T-cell (primary cell): ENCODE results near the gene GABRG3. TPM values are rescaled to one million over a fixed set of nuclear protein-coding genes. Genes with fewer than 3 reads are reported as not detected.

ENCODE experiments used
- ATAC-seq, 4 experiments: fragments of 200-7000 bp in 3 of 4; fragments of 150-1000 bp in 1 of 4; cut with Tn5 transposase; replicated peaks in 1 of 4; 1 replicate in 3 of 4; 2 replicates in 1 of 4; pipeline ENCODE4 v1.10.0; 2021; ENCODE audit warnings: moderate library complexity in 3 of 4, mild to moderate bottlenecking in 2 of 4, moderate number of reproducible peaks in 1 of 4
- CTCF ChIA-PET, 2 donors: fragments of 300-600 bp; sonication (Branson Sonifier 250); formaldehyde crosslinking; loops; one replicate each; lab custom pipeline; 2022; ENCODE audit warnings: antibody characterized with exemption in 2 of 2; lab: Charles Lee
- POLR2A ChIA-PET, 2 donors: fragments of 300-600 bp; sonication (Branson Sonifier 250); formaldehyde crosslinking; loops; one replicate each; lab custom pipeline; 2022; ENCODE audit warnings: antibody characterized with exemption in 2 of 2; lab: Charles Lee
- DNase-seq, 35 experiments: peaks; one replicate each; pipeline versions ENCODE4 v3.0.0 to v3.0.0-alpha.2; 2013 to 2023
- H3K27ac ChIP-seq: one replicate; pipeline ENCODE4 v1.5.1; 2013; ENCODE audit warnings: low read length
- H3K27me3 ChIP-seq, 2 experiments: replicated peaks in 1 of 2; 1 replicate in 1 of 2; 2 replicates in 1 of 2; pipeline versions ENCODE4 v1.6.1 to v1.7.0; 2013; ENCODE audit warnings: low read length in 1 of 2, mixed read lengths in 1 of 2; ENCODE audit not compliant: control insufficient read depth in 2 of 2, insufficient read depth in 2 of 2; ENCODE audit errors: extremely low read depth in 1 of 2
- H3K36me3 ChIP-seq, 2 donors: 1 replicate in 1 of 2; 2 replicates in 1 of 2; pipeline versions ENCODE4 v1.6.1 to v1.7.0; 2013; ENCODE audit warnings: low read length in 1 of 2; ENCODE audit not compliant: control insufficient read depth in 2 of 2, insufficient read depth in 1 of 2; ENCODE audit errors: extremely low read depth in 1 of 2
- H3K4me1 ChIP-seq, 2 experiments: 1 replicate in 1 of 2; 2 replicates in 1 of 2; pipeline versions ENCODE4 v1.6.1 to v1.7.0; 2013; ENCODE audit warnings: low read length in 2 of 2, mixed read lengths in 1 of 2; ENCODE audit not compliant: insufficient read depth in 2 of 2, control insufficient read depth in 1 of 2; ENCODE audit errors: extremely low read depth in 1 of 2
- H3K4me3 ChIP-seq, 2 donors: 1 replicate in 1 of 2; 2 replicates in 1 of 2; pipeline versions ENCODE4 v1.5.1 to v1.7.0; 2013; ENCODE audit warnings: mild to moderate bottlenecking in 2 of 2, low read length in 1 of 2, moderate library complexity in 1 of 2; ENCODE audit not compliant: control insufficient read depth in 1 of 2; ENCODE audit errors: extremely low read depth in 1 of 2
- H3K9me3 ChIP-seq: 2 replicates; pipeline ENCODE4 v1.7.0; 2013
- H3K27ac Mint-ChIP-seq, 2 donors: one replicate each; pipeline ENCODE4 v1.8.0; 2020 to 2021; ENCODE audit warnings: mild to moderate bottlenecking in 2 of 2, mixed read lengths in 2 of 2
- H3K27me3 Mint-ChIP-seq, 2 donors: one replicate each; pipeline ENCODE4 v1.8.0; 2021 to 2022; ENCODE audit warnings: mixed read lengths in 2 of 2
- H3K36me3 Mint-ChIP-seq: one replicate; pipeline ENCODE4 v1.8.0; 2021; ENCODE audit warnings: mixed read lengths
- H3K4me1 Mint-ChIP-seq, 3 donors: one replicate each; pipeline ENCODE4 v1.8.0; 2020 to 2022; ENCODE audit warnings: mixed read lengths in 3 of 3, mild to moderate bottlenecking in 1 of 3
- H3K4me3 Mint-ChIP-seq, 3 donors: one replicate each; pipeline ENCODE4 v1.8.0; 2020 to 2022; ENCODE audit warnings: mild to moderate bottlenecking in 3 of 3, mixed read lengths in 3 of 3, moderate library complexity in 3 of 3
- H3K9me3 Mint-ChIP-seq, 3 donors: one replicate each; pipeline ENCODE4 v1.8.0; 2020 to 2022; ENCODE audit warnings: mixed read lengths in 3 of 3
- WGBS: methylation state at CpG from one replicate; pipeline ENCODE4 v1.1.5; 2013; ENCODE audit warnings: missing lambda C conversion rate; ENCODE audit not compliant: insufficient coverage; 5-methylcytosine and 5-hydroxymethylcytosine counted together
- total RNA-seq, 35 experiments: library from RNA in 6 of 35; stranded (reverse) in 6 of 35; fragments of 120-200 nt in 1 of 35; gene quantifications; one replicate each; pipeline versions ENCODE4 v1.2.1 to v1.2.4 and lab custom pipeline; 2013 to 2026

The GABRG3 gene
- total RNA-seq, 5 donors from 2014 or later (not counting 1 experiment from before 2014, with no cell fraction given) = not detected

- DNase-seq (no peak), ATAC-seq (no peak)
- Mint-ChIP-seq H3K9me3 (peaks cover 0 to 9% (median 4%) of the 10 kb centered on the region in 3 donors), H3K27me3 (no peaks in the 10 kb centered on the region), H3K4me3 (no peak overlapping the region), H3K27ac (no peak overlapping the region), H3K4me1 (no peaks in the 10 kb centered on the region), H3K36me3 (no peaks in the 10 kb centered on the region)
- Histone ChIP-seq H3K4me1 (no peaks in the 10 kb centered on the region), H3K27ac (no peak overlapping the region), H3K4me3 (no peak overlapping the region), H3K9me3 (no peaks in the 10 kb centered on the region), H3K27me3 (no peaks in the 10 kb centered on the region), H3K36me3 (no peaks in the 10 kb centered on the region)
- ChIA-PET POLR2A (no interaction called here), CTCF (no interaction called here)
- WGBS = 0% methylated on average over 2 of the region's 3 CpGs
Measured at GRCh38 chr15:27468151-27468591, 497.2 kb downstream of the GABRG3 start.

GRCh38 chr15:27473845-27474244, 502.9 kb downstream of the GABRG3 start:
- Histone ChIP-seq H3K27me3 (no peaks in the 10 kb centered on the region), H3K4me1 (no peaks in the 10 kb centered on the region), H3K36me3 (no peaks in the 10 kb centered on the region), H3K4me3 (no peak overlapping the region), H3K9me3 (no peaks in the 10 kb centered on the region), H3K27ac (no peak overlapping the region)
- WGBS = no CpG with 5 or more reads among the region's 1 CpG
- ATAC-seq (no peak), DNase-seq (no peak)
- Mint-ChIP-seq H3K4me1 (no peaks in the 10 kb centered on the region), H3K27ac (no peak overlapping the region), H3K9me3 (peaks cover 4 to 9% (median 5%) of the 10 kb centered on the region in 3 donors), H3K36me3 (no peaks in the 10 kb centered on the region), H3K4me3 (no peak overlapping the region), H3K27me3 (no peaks in the 10 kb centered on the region)
- POLR2A ChIA-PET = no interaction called here
- CTCF ChIA-PET = no interaction called here

DNA sequence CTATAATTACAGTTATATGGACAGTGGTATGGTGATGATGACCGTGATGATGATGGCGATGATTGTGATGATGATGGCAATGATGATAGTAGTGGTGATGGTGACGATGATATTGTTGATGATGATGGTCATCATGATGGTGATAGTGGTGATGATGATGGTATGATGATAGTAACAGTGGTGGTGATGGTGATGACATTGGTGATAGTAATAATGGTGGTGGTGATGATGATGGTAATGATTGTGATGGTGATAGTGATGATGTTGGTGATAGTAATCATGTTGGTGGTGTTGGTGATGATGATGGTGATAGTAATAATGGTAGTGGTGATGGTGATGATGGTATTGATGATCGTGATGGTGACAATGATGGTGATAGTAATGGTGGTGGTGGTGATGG, 504.4 kb downstream of the GABRG3 start:
- no peak for ATAC-seq
- 94% methylated on average over 4 of the region's 4 CpGs for WGBS

DNA sequence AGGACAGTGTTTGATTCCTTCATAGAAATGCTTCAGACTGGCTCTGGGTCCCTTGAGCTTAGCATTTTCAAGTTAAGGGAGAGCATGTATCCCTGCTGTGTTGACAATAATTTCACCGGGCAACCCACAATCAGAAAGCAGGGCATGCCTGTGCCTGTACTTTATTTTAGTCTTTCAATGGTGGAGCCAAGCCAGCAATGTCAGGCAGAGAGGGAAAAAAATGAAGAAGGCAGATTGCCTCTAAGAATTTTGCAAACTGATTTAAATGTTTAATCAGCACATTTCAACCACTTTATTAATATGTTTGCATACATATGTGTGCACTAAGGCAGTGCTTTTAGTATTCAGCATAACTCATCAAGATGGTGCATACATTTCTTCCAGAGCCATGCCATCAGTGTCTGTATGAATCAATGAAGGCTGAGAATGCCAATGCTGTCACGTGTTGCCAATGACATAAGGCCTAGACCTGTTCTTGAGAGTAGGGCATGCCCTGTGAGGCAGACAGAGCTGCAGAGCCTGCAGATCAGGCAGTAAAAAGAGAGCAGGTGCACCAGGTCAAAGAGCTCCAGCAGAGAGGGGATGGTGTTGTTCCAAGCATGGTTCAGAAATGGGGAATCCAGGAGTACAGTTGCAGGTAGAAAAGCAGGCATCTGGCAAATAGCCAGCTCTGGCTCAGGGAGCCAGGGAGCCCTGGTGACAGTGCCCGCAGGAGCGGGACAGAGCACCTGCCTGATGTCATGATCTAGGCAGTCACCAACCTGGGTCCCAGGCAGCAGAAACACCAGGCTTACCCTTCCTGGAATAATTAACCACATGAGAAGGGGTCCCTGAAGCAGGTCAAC, 508.5 kb downstream of the GABRG3 start:
- ChIA-PET POLR2A (interaction anchor here in 1 of 2 donors (0.6 kb wide), 1 partner anchor 228 kb away, joined by 9 read pairs; no protein-coding TSS in a partner anchor), CTCF (no interaction called here)
- no peak overlapping the region for H3K27ac ChIP-seq
- H3K4me3 ChIP-seq = no peak overlapping the region
- DNase-seq = no peak
- H3K27me3 ChIP-seq = no peaks in the 10 kb centered on the region
- Mint-ChIP-seq H3K9me3 (peaks cover 4 to 9% (median 5%) of the 10 kb centered on the region in 3 donors), H3K36me3 (no peaks in the 10 kb centered on the region), H3K4me3 (no peak overlapping the region), H3K27me3 (no peaks in the 10 kb centered on the region), H3K27ac (no peak overlapping the region), H3K4me1 (no peaks in the 10 kb centered on the region)
- no peaks in the 10 kb centered on the region for H3K9me3 ChIP-seq
- H3K36me3 ChIP-seq = no peaks in the 10 kb centered on the region
- no peak for ATAC-seq
- 86% methylated on average over 4 of the region's 4 CpGs for WGBS
- H3K4me1 ChIP-seq = no peaks in the 10 kb centered on the region

More for the DNA sequence above, 504.4 kb downstream of the GABRG3 start:
- H3K4me3 Mint-ChIP-seq = no peak overlapping the region
- POLR2A ChIA-PET = no interaction called here
- H3K4me1 ChIP-seq = no peaks in the 10 kb centered on the region
- peaks cover 4 to 5% (median 4%) of the 10 kb centered on the region in 3 donors for H3K9me3 Mint-ChIP-seq
- no peaks in the 10 kb centered on the region for H3K36me3 Mint-ChIP-seq
- no peaks in the 10 kb centered on the region for H3K36me3 ChIP-seq
- H3K27ac Mint-ChIP-seq = no peak overlapping the region
- no peaks in the 10 kb centered on the region for H3K9me3 ChIP-seq
- no peak for DNase-seq
- CTCF ChIA-PET = no interaction called here
- no peak overlapping the region for H3K27ac ChIP-seq
- H3K27me3 Mint-ChIP-seq = no peaks in the 10 kb centered on the region
- no peak overlapping the region for H3K4me3 ChIP-seq
- no peaks in the 10 kb centered on the region for H3K27me3 ChIP-seq
- no peaks in the 10 kb centered on the region for H3K4me1 Mint-ChIP-seq

- Mint-ChIP-seq H3K4me1 (no peaks in the 10 kb centered on the region), H3K36me3 (no peaks in the 10 kb centered on the region), H3K4me3 (no peak overlapping the region), H3K27ac (no peak overlapping the region), H3K27me3 (no peaks in the 10 kb centered on the region), H3K9me3 (peaks cover 4 to 12% (median 11%) of the 10 kb centered on the region in 3 donors)
- Histone ChIP-seq H3K9me3 (no peaks in the 10 kb centered on the region), H3K4me3 (no peak overlapping the region), H3K27me3 (no peaks in the 10 kb centered on the region), H3K36me3 (no peaks in the 10 kb centered on the region), H3K4me1 (no peaks in the 10 kb centered on the region), H3K27ac (no peak overlapping the region)
- DNase-seq = no peak
- ChIA-PET POLR2A (interaction anchor here (0.5 to 0.6 kb wide), 2 partner anchors 155 to 228 kb away, joined by 5 to 9 read pairs; no protein-coding TSS in a partner anchor), CTCF (no interaction called here)
- ATAC-seq = no peak
- WGBS = 94% methylated on average over 4 of the region's 5 CpGs
Measured at GRCh38 chr15:27480141-27480530, 509.2 kb downstream of the GABRG3 start.

GRCh38 chr15:27480642-27481041, 509.7 kb downstream of the GABRG3 start:
- Mint-ChIP-seq H3K4me3 (no peak overlapping the region), H3K4me1 (no peaks in the 10 kb centered on the region), H3K36me3 (no peaks in the 10 kb centered on the region), H3K9me3 (peaks cover 4 to 13% (median 12%) of the 10 kb centered on the region in 3 donors), H3K27me3 (no peaks in the 10 kb centered on the region), H3K27ac (no peak overlapping the region)
- 86% methylated on average over 3 of the region's 3 CpGs for WGBS
- Histone ChIP-seq H3K9me3 (no peaks in the 10 kb centered on the region), H3K4me3 (no peak overlapping the region), H3K27me3 (no peaks in the 10 kb centered on the region), H3K27ac (no peak overlapping the region), H3K4me1 (no peaks in the 10 kb centered on the region), H3K36me3 (no peaks in the 10 kb centered on the region)
- POLR2A ChIA-PET = interaction anchor here in 1 of 2 donors (0.5 kb wide), 1 partner anchor 155 kb away, joined by 5 read pairs; no protein-coding TSS in a partner anchor
- no peak for DNase-seq
- CTCF ChIA-PET = no interaction called here
- no peak for ATAC-seq
